GM21723 (cell line): ENCODE data around the gene POFUT1.

ENCODE experiments used
- ATAC-seq: cut with Tn5 transposase; IDR thresholded peaks from one replicate; pipeline ENCODE4 v1.9.1; 2021; ENCODE audit warnings: mild to moderate bottlenecking, moderate library complexity; ENCODE audit not compliant: unreplicated experiment

POFUT1 gene

DNA sequence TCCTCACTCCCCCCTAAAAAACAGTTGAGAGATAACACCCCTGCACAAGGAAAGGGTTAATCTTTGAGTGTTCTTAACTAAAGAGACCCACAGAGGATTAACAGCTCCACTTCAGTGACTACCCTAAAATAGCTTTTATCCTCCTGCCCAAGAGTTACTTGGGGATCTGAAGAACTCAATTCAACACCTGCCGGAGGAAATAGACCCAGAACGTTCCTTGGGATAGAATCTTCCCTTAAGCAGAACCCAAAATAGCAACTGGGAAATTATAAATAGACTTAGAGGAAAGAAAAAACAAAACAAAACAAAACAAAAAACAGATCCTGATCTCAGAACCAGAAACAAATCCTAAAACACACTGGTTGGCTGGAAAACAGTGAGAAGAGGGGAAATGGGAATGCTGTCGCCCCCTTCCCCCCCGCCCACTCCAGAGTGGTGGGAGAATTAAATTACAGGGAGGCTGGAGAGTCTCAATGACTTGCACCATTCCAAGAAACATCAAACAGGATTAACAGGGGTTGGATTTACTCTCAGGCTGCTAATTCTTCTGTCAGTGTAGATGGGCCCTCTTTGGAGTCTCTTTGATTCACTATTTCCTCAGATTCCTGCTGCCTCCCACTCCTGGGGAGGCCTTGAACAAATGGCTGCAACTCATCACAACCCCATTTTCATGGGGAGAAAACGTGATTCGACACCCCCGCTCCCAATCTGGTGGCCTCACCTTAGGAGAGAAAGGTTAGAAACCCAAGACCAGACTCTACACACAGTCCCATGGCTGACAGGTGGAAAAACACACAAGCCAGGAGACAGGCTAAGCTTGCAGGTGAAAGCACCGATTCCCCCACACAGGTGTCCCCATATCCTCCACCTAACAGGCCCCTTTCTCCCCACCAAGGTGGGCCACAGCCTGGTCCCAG is 1.6 kb upstream of the POFUT1 start:
- ATAC-seq = no peak

DNA sequence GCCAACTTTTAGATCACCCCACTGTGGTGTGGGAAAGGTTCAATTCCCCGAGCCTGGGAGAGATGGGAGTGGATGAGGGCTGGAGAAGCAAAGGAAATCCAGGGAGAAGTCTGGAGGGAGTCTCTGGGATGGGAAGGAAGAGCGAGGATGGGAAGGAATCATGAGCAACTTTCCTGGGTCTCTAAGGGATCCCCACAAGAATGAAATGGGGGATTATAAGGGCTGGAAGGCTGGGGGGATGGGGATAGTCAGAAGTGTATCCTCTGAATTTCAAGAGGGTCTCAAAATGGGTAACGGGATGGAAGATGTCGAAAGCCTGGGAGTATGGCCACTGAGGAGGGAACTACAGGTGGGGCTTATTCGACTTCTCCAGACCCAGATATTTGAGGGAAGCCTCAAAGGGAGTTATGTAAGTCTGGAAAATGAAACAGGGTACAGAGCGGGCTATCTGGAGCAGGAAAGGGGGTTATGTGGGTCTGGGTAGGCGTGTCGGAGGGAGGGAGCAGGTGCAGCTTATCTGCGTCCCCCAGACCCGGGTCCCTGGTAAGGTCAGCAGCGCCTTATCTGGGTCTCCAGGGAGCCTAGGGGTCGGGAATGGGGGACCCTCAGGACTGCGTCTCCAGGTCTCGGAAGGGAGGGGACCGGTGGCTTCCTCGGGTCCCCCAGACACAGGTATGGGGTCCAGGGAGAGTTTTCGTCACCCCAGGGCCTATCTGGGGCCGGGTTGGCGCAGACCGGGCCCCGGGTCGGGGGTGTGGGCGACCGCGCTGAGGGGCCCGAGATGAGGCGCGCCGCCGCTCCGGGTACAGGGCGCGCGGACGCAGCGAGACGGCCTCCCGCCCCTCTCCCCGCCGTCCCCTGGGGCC is 687 bp upstream of the POFUT1 start:
- peak; percentile 17 for ATAC-seq

DNA sequence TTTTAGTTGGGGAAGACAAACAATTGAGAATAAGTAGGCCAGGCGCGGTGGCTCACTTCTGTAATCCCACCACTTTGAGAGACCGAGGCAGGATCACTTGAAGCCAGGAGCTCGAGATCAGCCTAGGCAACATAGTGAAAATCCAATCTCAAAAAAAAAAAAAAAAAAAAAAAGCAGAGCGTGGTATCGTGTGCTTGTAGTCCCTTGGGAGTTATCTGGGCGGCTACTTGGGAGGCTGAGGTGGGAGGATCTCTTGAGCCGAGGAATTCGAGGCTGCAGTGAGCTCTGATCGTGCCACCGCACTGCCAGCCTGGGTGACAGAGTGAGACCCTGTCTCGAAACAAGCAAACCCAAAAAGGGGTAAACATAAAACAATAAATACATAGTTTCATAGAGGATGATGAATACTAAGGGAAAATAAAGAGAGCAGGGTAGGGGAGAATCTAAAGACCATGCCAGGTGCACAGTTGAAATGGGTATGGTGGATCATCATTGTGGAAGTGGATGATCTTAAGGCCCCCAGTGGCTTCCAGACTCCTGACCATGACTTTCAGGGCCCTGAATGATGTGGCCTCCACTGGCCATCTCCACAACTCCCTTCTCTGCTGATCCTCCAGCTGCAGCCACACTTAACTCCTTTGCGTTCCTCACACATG is 947 bp downstream of the POFUT1 start:
- no peak for ATAC-seq

DNA sequence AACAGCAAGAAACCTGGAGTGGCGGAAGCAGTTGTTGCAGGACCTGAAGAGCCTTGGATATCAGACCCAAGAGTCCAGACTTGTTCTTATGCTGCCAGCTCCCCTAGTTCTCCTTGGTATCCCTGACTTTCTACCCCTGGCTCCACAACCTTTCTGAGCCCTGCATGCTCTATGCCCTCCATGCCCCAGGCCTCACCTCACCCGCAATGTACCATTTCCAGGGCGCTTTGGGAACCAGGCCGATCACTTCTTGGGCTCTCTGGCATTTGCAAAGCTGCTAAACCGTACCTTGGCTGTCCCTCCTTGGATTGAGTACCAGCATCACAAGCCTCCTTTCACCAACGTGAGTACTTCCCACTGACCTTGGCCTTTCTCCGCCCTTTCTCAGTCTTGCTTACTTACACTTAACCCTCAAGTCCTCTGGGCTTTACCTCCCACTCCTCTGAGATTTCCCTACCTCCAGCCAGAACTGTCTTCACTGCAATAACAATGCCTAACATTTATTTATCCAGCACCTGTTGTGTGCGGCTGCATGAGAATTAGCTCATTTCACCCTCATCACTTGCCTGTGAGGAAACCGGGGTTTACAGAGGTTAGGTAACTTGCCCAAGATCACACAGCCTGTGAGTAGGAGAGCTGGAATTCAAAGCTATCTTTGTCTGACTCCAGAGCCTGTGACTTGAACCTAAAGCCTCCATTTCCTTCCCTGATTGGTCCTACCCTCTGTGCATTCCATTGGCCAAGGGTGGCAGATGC is 2.3 kb downstream of the POFUT1 start:
- ATAC-seq = no peak

DNA sequence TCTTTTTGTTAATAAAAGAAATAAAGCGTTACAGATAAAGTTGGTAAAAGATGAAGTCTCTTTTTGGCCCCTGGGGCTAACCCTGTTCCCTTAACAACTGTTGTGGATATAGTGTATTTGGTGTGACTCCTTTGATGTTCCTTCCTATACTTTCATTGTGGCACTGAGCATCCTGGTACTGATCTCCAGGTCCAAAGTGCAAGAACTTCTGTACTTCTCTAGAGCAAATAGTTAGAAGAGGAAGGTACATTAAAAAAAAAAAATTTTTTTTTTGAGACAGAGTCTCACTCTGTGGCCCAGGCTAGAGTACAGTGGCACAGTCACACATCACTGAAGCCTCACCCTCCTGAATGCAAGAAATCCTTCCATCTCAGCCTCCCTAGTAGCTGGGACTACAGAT is 6.2 kb downstream of the POFUT1 start:
- no peak for ATAC-seq

DNA sequence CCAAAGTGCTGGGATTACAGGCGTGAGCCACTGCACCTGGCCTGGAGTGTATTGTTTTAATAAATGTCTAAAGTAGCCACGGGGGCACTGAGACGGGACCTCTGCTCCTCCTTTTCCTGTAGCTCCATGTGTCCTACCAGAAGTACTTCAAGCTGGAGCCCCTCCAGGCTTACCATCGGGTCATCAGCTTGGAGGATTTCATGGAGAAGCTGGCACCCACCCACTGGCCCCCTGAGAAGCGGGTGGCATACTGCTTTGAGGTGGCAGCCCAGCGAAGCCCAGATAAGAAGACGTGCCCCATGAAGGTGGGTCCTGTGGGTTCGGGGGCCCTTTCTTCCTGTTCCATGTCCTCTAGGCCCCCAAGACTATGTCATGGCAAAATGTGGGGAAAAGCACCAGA is 7.5 kb downstream of the POFUT1 start:
- ATAC-seq = no peak

DNA sequence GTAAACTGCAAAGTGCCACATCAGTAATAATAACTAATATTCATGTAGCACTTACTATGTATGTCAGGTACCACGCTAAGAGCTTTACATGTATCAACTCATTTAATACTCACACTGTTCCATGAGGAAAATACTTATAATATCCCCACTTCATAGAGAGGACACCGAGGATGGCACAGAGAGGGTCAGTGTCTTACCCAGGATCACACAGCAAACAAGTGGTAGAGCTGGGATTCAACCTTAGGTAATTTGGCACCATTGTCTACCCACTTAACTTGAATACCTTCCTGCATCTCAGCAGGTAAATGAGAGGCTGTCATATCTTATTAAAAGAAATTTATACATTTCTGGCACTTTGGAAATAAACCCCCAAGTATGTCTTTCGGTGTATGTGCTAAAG is 8.0 kb downstream of the POFUT1 start:
- ATAC-seq = no peak

DNA sequence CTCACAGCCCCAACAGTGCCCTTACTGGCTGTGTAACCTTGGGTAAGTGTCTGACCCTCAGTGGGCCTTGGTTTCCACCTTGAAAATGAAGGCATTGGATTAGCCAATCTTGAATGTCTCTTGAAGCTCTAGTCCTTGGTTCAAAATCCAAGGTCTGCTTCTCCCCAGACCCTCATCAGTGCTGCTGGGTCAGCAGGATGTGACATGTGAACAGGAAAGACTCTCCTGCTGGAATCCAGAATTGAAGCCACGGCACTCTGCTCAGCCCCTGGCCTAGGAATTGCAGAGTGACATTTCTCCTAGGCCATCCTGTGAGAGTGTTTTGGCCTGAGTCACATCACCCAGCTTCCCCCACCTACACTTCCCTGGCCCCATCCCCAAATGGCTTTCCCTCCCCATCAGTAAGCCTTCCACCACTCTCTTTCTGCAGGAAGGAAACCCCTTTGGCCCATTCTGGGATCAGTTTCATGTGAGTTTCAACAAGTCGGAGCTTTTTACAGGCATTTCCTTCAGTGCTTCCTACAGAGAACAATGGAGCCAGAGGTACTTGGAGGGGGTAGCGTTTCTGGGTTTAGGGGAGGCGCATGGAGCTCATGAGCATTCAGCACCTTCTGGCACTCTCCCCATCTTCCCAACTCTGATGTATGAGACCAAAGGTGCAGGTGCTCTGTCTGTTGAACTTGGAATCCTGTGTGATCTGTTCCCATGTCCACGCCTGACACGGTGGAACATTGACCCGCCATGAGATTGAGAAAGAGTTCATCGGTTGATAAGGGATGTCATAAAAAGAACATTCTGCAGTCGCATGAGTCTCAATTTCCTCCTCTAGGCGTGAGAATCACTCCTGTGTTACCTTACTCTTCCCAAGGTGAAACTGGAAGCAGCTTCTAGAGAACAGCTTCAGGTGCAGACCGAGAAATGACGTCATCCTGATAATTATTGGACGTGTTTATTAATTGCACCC is 8.8 kb downstream of the POFUT1 start:
- no peak for ATAC-seq

DNA sequence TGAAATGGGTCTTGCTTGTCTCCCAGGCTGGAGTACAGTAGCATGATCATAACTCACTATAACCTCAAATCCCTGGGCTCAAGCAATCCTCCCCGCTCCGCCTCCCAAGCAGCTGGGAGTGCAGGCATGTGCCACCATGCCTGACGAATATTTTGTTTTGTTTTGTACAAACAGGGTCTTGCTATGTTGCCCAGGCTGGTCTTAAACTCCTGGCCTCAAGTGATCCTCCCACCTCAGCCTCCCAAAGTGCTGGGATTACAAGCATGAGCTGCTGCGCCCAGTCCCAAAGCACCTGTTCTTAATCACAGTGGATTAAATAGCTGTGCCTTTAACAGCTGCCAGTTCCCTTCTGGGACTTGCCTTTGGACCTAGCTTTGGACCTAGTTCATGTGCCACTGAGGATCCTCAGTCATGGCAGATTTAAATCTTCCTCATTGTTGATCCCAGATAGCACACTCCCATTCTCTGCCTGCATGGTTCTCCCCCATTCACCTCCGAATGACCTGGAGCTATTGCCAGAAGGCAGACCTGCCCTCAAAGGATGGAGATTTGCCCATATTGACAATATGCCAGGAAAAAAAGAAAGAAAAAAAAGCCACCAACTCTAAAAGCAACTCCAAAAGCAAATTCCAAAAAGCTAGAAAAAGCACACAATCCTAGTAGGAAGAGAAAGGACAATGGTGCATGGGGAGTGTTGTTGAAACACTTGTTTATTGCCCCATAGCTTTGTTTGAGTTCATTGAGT is 10.6 kb downstream of the POFUT1 start:
- ATAC-seq = no peak

DNA sequence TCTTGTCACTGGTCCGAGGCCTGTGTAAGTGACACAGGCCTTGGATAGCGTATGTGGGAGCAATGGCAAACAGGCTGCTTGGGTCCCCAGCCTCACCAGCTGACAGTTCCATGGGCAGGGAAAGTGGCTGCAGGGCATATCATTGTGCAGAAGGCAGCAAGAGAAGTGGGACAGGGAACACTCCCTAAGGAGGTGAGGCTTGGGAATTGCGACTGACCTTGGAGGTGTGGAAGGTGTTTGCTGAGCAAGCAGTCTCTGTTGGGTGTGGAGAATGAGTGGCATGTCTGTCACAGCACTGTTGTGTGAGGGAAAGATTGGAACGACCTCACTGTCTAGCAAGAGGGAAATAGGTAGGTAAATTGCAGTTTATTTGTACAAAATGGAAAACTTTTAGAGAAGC is 16.8 kb downstream of the POFUT1 start:
- ATAC-seq = no peak

DNA sequence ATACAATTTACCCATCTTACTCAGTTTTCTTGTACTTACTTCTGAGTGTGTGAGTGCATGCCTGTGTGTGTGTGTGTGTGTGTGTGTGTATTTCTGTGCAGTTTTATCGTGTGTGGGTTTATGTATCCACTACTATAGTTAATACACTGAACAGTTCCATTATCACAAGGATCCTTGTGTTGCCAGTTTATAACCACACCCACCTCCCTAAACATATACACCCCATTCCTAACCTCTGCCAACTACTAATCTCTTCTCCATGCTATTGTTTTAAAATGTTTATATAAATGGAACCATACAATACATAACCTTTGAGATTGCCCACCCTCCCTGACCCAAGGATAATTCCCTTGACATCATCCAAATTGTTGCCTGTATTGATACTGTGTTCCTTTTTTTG is 18.7 kb downstream of the POFUT1 start:
- no peak for ATAC-seq

DNA sequence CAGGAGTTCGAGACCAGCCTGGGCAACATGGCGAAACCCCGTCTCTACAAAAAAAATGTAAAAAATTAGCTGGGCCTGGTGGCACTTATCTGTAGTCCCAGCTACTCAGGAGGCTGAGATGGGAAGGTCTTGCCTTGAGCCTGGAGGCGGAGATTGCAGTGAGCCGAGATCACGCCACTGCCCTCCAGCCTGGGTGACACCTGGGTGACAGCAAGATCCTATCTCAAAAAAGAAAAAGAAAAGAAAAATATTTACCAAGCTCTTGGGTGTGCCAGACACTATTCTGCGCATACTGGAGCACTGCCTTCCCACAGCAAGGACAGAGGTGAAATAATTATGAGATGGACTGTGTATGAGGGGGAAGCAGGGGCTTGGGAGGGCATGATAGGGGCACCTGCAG is 19.6 kb downstream of the POFUT1 start:
- no peak for ATAC-seq

DNA sequence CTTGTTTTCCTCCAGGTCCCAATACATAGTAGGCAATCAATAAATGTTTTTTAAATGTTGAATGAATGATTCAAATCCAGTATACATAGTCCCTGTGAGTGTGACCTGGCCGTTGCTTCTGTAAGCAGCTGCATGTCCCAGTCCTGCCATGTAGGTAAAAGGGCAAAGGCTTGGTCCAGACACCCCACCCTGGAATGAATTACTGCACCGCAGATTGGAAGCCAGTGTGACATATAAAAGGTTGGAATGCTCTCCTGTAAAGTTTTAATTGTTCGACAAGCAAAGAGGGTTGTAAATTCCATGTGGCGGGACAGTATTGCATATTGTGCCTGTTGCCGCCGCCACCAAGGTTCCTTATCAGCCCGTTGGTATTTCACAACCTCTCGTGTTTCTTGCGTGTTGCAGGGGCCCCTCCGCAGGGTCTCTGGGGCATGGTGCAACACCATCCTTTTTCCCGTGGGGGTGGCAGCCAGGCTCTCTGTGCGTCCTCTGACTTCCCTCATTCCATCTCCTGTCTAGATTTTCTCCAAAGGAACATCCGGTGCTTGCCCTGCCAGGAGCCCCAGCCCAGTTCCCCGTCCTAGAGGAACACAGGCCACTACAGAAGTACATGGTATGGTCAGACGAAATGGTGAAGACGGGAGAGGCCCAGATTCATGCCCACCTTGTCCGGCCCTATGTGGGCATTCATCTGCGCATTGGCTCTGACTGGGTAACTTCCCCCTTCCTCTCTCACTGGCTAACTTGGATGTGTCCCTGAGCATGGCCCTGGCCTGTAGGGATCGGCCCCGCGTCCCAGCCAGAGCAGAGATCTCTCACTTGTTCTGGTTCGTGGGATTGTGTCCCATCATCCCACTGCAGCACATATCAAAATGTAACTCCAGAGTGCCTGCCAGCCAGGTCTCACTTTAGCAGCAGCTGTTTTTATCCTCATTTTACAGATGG is 20.3 kb downstream of the POFUT1 start:
- no peak for ATAC-seq

DNA sequence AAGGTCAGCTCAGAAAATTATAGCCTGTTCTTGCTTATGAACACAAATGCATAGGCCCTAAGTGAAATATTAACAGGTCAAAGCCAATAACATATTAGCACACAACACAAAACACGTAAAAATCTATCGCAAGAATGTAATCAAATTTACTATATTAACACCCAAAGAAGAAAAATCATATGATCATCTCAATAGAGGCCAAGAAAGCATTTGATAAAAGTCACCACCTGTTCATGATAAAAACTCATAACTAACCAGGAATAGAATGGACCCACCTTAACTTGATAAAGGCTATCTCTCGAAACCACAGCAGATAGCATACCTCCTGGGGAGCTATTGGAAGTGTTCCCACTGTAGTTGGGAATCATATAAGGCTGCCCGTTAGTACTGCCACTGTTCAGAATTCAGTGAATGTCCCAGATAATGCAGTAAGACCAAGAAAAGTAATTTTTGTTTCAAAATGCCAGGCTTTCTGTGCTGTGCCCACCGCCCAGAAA is 21.6 kb downstream of the POFUT1 start:
- no peak for ATAC-seq

DNA sequence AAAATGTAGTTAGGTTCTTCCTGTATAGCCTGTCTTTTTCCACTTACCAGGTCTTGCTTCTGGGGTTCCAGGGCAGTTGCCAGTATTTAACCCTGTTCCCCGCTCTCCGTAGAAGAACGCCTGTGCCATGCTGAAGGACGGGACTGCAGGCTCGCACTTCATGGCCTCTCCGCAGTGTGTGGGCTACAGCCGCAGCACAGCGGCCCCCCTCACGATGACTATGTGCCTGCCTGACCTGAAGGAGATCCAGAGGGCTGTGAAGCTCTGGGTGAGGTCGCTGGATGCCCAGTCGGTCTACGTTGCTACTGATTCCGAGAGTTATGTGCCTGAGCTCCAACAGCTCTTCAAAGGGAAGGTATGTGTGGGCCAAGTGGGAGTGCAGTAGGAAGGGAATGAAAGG is 23.0 kb downstream of the POFUT1 start:
- no peak for ATAC-seq

DNA sequence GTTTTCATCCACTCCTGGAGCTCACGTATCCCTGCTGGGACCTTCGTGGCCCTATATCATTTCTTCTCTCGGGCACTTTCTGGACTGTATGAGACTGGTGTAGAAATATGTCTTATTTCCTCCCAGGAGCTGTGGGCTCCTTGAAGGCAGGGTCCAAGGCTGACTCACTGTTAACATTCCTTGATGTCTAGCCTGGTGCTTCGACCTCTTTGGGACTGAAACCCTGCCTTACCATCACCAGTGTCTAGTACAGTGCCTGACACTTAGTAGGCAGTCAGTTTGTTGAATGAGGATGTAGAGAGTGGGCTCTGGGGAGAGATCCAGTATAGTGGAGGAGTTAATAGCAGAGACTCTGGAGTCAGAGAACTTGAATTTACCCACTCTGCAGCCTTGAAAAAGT is 23.6 kb downstream of the POFUT1 start:
- ATAC-seq = no peak

DNA sequence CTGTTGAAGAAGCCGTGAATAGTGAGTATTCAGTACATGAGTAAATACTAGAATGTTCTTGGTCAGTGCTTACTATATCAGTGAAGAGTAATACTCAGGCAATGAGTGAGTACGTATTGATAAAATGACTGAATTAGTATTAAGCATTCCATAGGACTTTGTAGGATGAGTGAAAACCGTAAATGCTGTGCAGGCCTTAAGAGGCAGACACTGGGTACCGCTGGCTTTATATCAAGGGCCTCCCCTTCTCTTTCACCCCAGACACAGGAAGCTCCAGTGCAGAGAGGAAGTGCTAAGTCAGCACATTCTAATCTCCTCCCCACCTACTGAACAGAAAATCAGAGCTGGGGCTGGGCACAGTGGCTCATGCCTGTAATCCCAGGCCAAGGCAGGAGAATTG is 24.2 kb downstream of the POFUT1 start:
- ATAC-seq = no peak
